Right renal cortex interstitium (tissue), 3 donors: ENCODE data around the gene SEC11A. TPM values are rescaled to one million over a fixed set of nuclear protein-coding genes. Genes with fewer than 3 reads are reported as not detected.
"Not testable (repeated sequence)": the region's sequence is repeated elsewhere in the genome, so short reads cannot be mapped to it uniquely, and the experiment has no call there.

Experiments
- DNase-seq, 3 donors: peaks; one replicate each; pipeline ENCODE4 v3.0.0-alpha.2; 2013; ENCODE audit warnings: low read depth in 3 of 3, low spot score in 2 of 3
- polyA plus RNA-seq, 3 donors: library from polyadenylated mRNA; unstranded; fragments of 120-200 nt; gene quantifications; one replicate each; pipeline ENCODE4 v1.2.1, GENCODE V29; 2013; ENCODE audit not compliant: insufficient read length in 3 of 3

The SEC11A gene
- 100 to 1,000 TPM; 292 to 327 (median 312) TPM for polyA plus RNA-seq

- peak; percentile 78 to 90 (median 80) for DNase-seq
Measured at GRCh38 chr15:84716036-84716732, at the start of gene SEC11A. SEC11A (minus strand) TSS chr15:84716139; CDS start chr15:84716075, 64 bp downstream.

- DNase-seq, result no peak
Measured at GRCh38 chr15:84765675-84766074, 49.7 kb upstream of the SEC11A start.

- DNase-seq, result no peak
Measured at GRCh38 chr15:84764989-84765388, 49.0 kb upstream of the SEC11A start.

- no peak for DNase-seq
Measured at GRCh38 chr15:84764585-84764984, 48.6 kb upstream of the SEC11A start.

GRCh38 chr15:84762840-84763572, 47.1 kb upstream of the SEC11A start:
- DNase-seq, result no peak

- no peak for DNase-seq
Measured at GRCh38 chr15:84761607-84762131, 45.7 kb upstream of the SEC11A start.

- no peak for DNase-seq
Measured at GRCh38 chr15:84760219-84760618, 44.3 kb upstream of the SEC11A start.

- no peak for DNase-seq
Measured at GRCh38 chr15:84759018-84759417, 43.1 kb upstream of the SEC11A start.

GRCh38 chr15:84755736-84756527, 40.0 kb upstream of the SEC11A start:
- DNase-seq, result no peak

- not testable (repeated sequence) for DNase-seq
Measured at GRCh38 chr15:84754889-84755288, 39.0 kb upstream of the SEC11A start.

GRCh38 chr15:84752700-84753099, 36.8 kb upstream of the SEC11A start:
- no peak for DNase-seq

GRCh38 chr15:84752195-84752594, 36.3 kb upstream of the SEC11A start:
- DNase-seq, result no peak

GRCh38 chr15:84751721-84752120, 35.8 kb upstream of the SEC11A start:
- not testable (repeated sequence) for DNase-seq

- no peak for DNase-seq
Measured at GRCh38 chr15:84750583-84751092, 34.7 kb upstream of the SEC11A start.

GRCh38 chr15:84749111-84749991, 33.4 kb upstream of the SEC11A start:
- no peak for DNase-seq

- no peak for DNase-seq
Measured at GRCh38 chr15:84748274-84749110, 32.6 kb upstream of the SEC11A start, which contains the start of gene ZNF592. ZNF592 (plus strand) TSS chr15:84748592; CDS start chr15:84782676, 34,084 bp downstream.

- no peak for DNase-seq
Measured at GRCh38 chr15:84747416-84748273, 31.7 kb upstream of the SEC11A start.

GRCh38 chr15:84741121-84741520, 25.2 kb upstream of the SEC11A start:
- DNase-seq, result no peak
